Keratinocyte (primary cell): ENCODE measurements around the gene TSLP. TPM values are rescaled to one million over a fixed set of nuclear protein-coding genes. Genes with fewer than 3 reads are reported as not detected.

Experiments
- DNase-seq: peaks from one replicate; pipeline ENCODE4 v3.0.0-alpha.2; 2011; ENCODE audit warnings: low read depth, missing footprints, low spot score
- FAIRE-seq: peaks from 2 replicates; lab custom pipeline; 2011; peaks lifted over from hg19 to GRCh38; lab: Jason Lieb, UNC
- H2AFZ ChIP-seq: 2 replicates; pipeline ENCODE4 v1.6.0; 2012; ENCODE audit warnings: low read length, control low read depth, inconsistent platforms; ENCODE audit not compliant: control insufficient read depth
- H3K27ac ChIP-seq: 2 replicates; pipeline ENCODE4 v1.5.1; 2011; ENCODE audit warnings: low read length; ENCODE audit not compliant: control insufficient read depth, insufficient read depth
- H3K27me3 ChIP-seq: 3 replicates; pipeline ENCODE4 v1.6.0; 2011; ENCODE audit warnings: low read length; ENCODE audit not compliant: control insufficient read depth, insufficient read depth; ENCODE audit errors: extremely low read depth
- H3K36me3 ChIP-seq, 2 experiments: 2 replicates in 1 of 2; 3 replicates in 1 of 2; pipeline ENCODE4 v1.5.1; 2011; ENCODE audit warnings: low read length in 2 of 2, mild to moderate bottlenecking in 1 of 2; ENCODE audit not compliant: control insufficient read depth in 2 of 2, insufficient read depth in 2 of 2; ENCODE audit errors: extremely low read depth in 1 of 2
- H3K4me1 ChIP-seq: 3 replicates; pipeline ENCODE4 v1.5.1; 2011; ENCODE audit warnings: low read length; ENCODE audit not compliant: control insufficient read depth, insufficient read depth; ENCODE audit errors: extremely low read depth
- H3K4me2 ChIP-seq: 3 replicates; pipeline ENCODE4 v1.6.0; 2011; ENCODE audit warnings: low read depth, low read length; ENCODE audit not compliant: control insufficient read depth, insufficient read depth; ENCODE audit errors: extremely low read depth
- H3K4me3 ChIP-seq, 3 experiments: fragments of 200-600 bp in 1 of 3; sonication (generic) in 1 of 3; 2 replicates in 2 of 3; 3 replicates in 1 of 3; pipeline ENCODE4 v1.5.1; 2011 to 2016; ENCODE audit warnings: low read length in 3 of 3, mild to moderate bottlenecking in 3 of 3, control low read depth in 2 of 3, inconsistent platforms in 1 of 3, low read depth in 1 of 3, mixed read lengths in 1 of 3, mixed run types in 1 of 3, moderate library complexity in 1 of 3; ENCODE audit not compliant: control insufficient read depth in 2 of 3, insufficient read depth in 2 of 3; ENCODE audit errors: extremely low read depth in 1 of 3
- H3K79me2 ChIP-seq: 2 replicates; pipeline ENCODE4 v1.6.0; 2012; ENCODE audit warnings: low read length; ENCODE audit not compliant: control insufficient read depth, insufficient read depth
- H3K9ac ChIP-seq: 3 replicates; pipeline ENCODE4 v1.6.0; 2011; ENCODE audit warnings: low read length; ENCODE audit not compliant: control insufficient read depth, insufficient read depth; ENCODE audit errors: extremely low read depth
- H3K9me1 ChIP-seq: 3 replicates; pipeline ENCODE4 v1.6.0; 2011; ENCODE audit warnings: low read length; ENCODE audit not compliant: control insufficient read depth, insufficient read depth; ENCODE audit errors: extremely low read depth
- H3K9me3 ChIP-seq: 2 replicates; pipeline ENCODE4 v1.5.1; 2012; ENCODE audit warnings: low read depth, low read length; ENCODE audit not compliant: control insufficient read depth
- H4K20me1 ChIP-seq: 3 replicates; pipeline ENCODE4 v1.6.0; 2011; ENCODE audit warnings: low read length; ENCODE audit not compliant: control insufficient read depth, insufficient read depth; ENCODE audit errors: extremely low read depth
- EZH2 ChIP-seq: IDR thresholded peaks from one replicate; pipeline ENCODE4 v1.6.1; 2012; ENCODE audit warnings: inconsistent platforms, mild to moderate bottlenecking, low read length, moderate library complexity
- dilution Hi-C: fragments of 300-500 bp; cut with MboI; formaldehyde crosslinking; loops from one replicate; pipeline ENCODE4 v1.7.0; 2020; ENCODE audit warnings: low sequenced_read_pairs; ENCODE audit not compliant: extremely low pct_ligation_motif_present
- polyA plus RNA-seq, 5 experiments: library from polyadenylated mRNA; depleted of rRNA in 3 of 5; stranded (reverse) in 3 of 5; stranded (forward) in 1 of 5; unstranded in 1 of 5; fragments of >200 nt; gene quantifications; 1 replicate in 1 of 5; 2 replicates in 3 of 5; 3 replicates in 1 of 5; pipeline versions ENCODE4 v1.2.1 to v1.2.3, GENCODE V29; 2011 to 2012; ENCODE audit warnings: missing spikeins in 2 of 5, low read depth in 1 of 5, low replicate concordance in 1 of 5
- TF ChIP-seq, protein P1 (sequence below), 3 experiments: IDR thresholded peaks in 1 of 3; conservative IDR thresholded peaks in 1 of 3; optimal IDR thresholded peaks in 1 of 3; 2 replicates in 2 of 3; 3 replicates in 1 of 3; pipeline versions ENCODE3 to v1.5.1; 2011; ENCODE audit warnings: low read length in 3 of 3, mild to moderate bottlenecking in 3 of 3, moderate library complexity in 2 of 3, control low read depth in 1 of 3, inconsistent platforms in 1 of 3; ENCODE audit not compliant: insufficient read depth in 2 of 3; ENCODE audit errors: extremely low read depth in 1 of 3

Gene TSLP
- polyA plus RNA-seq, 1 donor (not counting 4 experiments of a cell fraction or from before 2014, with no cell fraction given), result 1.1 TPM

GRCh38 chr5:111058064-111058463 lies 13.4 kb upstream of the TSLP start:
- dilution Hi-C loops, result no loop called here
- DNase-seq (no peak), FAIRE-seq (no peak)
- H3K4me2 ChIP-seq, result no peak overlapping the region
- no peaks in the 10 kb centered on the region for H3K27me3 ChIP-seq
- no peaks in the 10 kb centered on the region for H4K20me1 ChIP-seq
- no peak overlapping the region for H2AFZ ChIP-seq
- no peaks in the 10 kb centered on the region for H3K36me3 ChIP-seq
- H3K79me2 ChIP-seq, result no peaks in the 10 kb centered on the region
- no peak overlapping the region for H3K9ac ChIP-seq
- no peaks in the 10 kb centered on the region for H3K9me3 ChIP-seq
- no peak overlapping the region for H3K27ac ChIP-seq
- no peaks in the 10 kb centered on the region for H3K9me1 ChIP-seq
- no peak overlapping the region for H3K4me3 ChIP-seq
- TF ChIP-seq EZH2, result no peak
- TF ChIP-seq, protein P1, sequence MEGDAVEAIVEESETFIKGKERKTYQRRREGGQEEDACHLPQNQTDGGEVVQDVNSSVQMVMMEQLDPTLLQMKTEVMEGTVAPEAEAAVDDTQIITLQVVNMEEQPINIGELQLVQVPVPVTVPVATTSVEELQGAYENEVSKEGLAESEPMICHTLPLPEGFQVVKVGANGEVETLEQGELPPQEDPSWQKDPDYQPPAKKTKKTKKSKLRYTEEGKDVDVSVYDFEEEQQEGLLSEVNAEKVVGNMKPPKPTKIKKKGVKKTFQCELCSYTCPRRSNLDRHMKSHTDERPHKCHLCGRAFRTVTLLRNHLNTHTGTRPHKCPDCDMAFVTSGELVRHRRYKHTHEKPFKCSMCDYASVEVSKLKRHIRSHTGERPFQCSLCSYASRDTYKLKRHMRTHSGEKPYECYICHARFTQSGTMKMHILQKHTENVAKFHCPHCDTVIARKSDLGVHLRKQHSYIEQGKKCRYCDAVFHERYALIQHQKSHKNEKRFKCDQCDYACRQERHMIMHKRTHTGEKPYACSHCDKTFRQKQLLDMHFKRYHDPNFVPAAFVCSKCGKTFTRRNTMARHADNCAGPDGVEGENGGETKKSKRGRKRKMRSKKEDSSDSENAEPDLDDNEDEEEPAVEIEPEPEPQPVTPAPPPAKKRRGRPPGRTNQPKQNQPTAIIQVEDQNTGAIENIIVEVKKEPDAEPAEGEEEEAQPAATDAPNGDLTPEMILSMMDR (optimal IDR thresholded peaks at IDR 0.05 in 1 of 3, IDR thresholded peaks at IDR 0.05 in 1 of 3, conservative IDR thresholded peaks at IDR 0.05 in 1 of 3; ENCODE audit: extremely low read depth in 1 of 3, insufficient read depth in 2 of 3, low read length in 3 of 3), result no peak
- H3K4me1 ChIP-seq, result no peaks in the 10 kb centered on the region

- dilution Hi-C loops, result no loop called here
- no peak overlapping the region for H2AFZ ChIP-seq
- H4K20me1 ChIP-seq, result no peaks in the 10 kb centered on the region
- H3K9ac ChIP-seq, result no peak overlapping the region
- no peaks in the 10 kb centered on the region for H3K4me1 ChIP-seq
- FAIRE-seq (no peak), DNase-seq (no peak)
- no peaks in the 10 kb centered on the region for H3K9me3 ChIP-seq
- H3K9me1 ChIP-seq, result no peaks in the 10 kb centered on the region
- no peak overlapping the region for H3K4me3 ChIP-seq
- H3K27me3 ChIP-seq, result no peaks in the 10 kb centered on the region
- no peaks in the 10 kb centered on the region for H3K79me2 ChIP-seq
- TF ChIP-seq, protein P1 (optimal IDR thresholded peaks at IDR 0.05 in 1 of 3, IDR thresholded peaks at IDR 0.05 in 1 of 3, conservative IDR thresholded peaks at IDR 0.05 in 1 of 3; ENCODE audit: extremely low read depth in 1 of 3, insufficient read depth in 2 of 3, low read length in 3 of 3), result no peak
- TF ChIP-seq EZH2, result no peak
- no peaks in the 10 kb centered on the region for H3K36me3 ChIP-seq
- H3K4me2 ChIP-seq, result no peak overlapping the region
- no peak overlapping the region for H3K27ac ChIP-seq
Observed at GRCh38 chr5:111060169-111060568, 11.3 kb upstream of the TSLP start.
